SK-N-SH treated with all-trans-retinoic acid at 6 μM for 48 hours (cell line): ENCODE results near the gene HIF3A.

Experiments used
- ATAC-seq: fragments of 200-7000 bp; cut with Tn5 transposase; 3 replicates; pipeline ENCODE4 v1.9.1; 2020; ENCODE audit warnings: mild to moderate bottlenecking, moderate library complexity
- BACH2 ChIP-seq: fragments of 250-450 bp; sonication (Bioruptor Pico); IDR thresholded peaks from 2 replicates; pipeline ENCODE4 v1.9.0; 2021; ENCODE audit warnings: mild to moderate bottlenecking, borderline replicate concordance
- CSDC2 ChIP-seq: fragments of 250-450 bp; sonication (Bioruptor Pico); IDR thresholded peaks from 2 replicates; pipeline ENCODE4 v1.5.0; 2020; ENCODE audit warnings: mild to moderate bottlenecking, moderate library complexity
- CSRNP3 ChIP-seq: fragments of 250-450 bp; sonication (Bioruptor Pico); IDR thresholded peaks from 2 replicates; pipeline ENCODE4 v1.5.1; 2021; ENCODE audit warnings: mild to moderate bottlenecking, moderate library complexity
- ESRRG ChIP-seq: fragments of 250-450 bp; sonication (Bioruptor Pico); IDR thresholded peaks from 2 replicates; pipeline ENCODE4 v1.6.1; 2021; ENCODE audit warnings: mild to moderate bottlenecking
- ISL1 ChIP-seq: fragments of 250-450 bp; sonication (Bioruptor Pico); IDR thresholded peaks from 2 replicates; pipeline ENCODE4 v2.1.2; 2022; ENCODE audit warnings: mild to moderate bottlenecking, moderate library complexity
- OSR1 ChIP-seq: fragments of 250-450 bp; sonication (Bioruptor Pico); IDR thresholded peaks from 2 replicates; pipeline ENCODE4 v1.8.0; 2022; ENCODE audit warnings: moderate library complexity, mild to moderate bottlenecking, inconsistent platforms
- PATZ1 ChIP-seq: fragments of 250-450 bp; sonication (Bioruptor Pico); IDR thresholded peaks from 2 replicates; pipeline ENCODE4 v1.8.0; 2020; ENCODE audit warnings: mild to moderate bottlenecking, moderate library complexity, borderline replicate concordance
- PPARA ChIP-seq: fragments of 250-450 bp; sonication (Bioruptor Pico); IDR thresholded peaks from 2 replicates; pipeline ENCODE4 v1.5.0; 2020; ENCODE audit warnings: mild to moderate bottlenecking, borderline replicate concordance
- RARB ChIP-seq: fragments of 250-450 bp; sonication (Bioruptor Pico); IDR thresholded peaks from 2 replicates; pipeline ENCODE4 v1.8.0; 2021; ENCODE audit warnings: mild to moderate bottlenecking, moderate library complexity
- TCF4 ChIP-seq: fragments of 250-450 bp; sonication (Bioruptor Pico); IDR thresholded peaks from 2 replicates; pipeline ENCODE4 v1.8.0; 2021; ENCODE audit warnings: mild to moderate bottlenecking, moderate library complexity, borderline replicate concordance
- TOX ChIP-seq: fragments of 250-450 bp; sonication (Bioruptor Pico); IDR thresholded peaks from 2 replicates; pipeline ENCODE4 v1.8.0; 2021; ENCODE audit warnings: mild to moderate bottlenecking, moderate library complexity, borderline replicate concordance
- TSHZ2 ChIP-seq: fragments of 250-450 bp; sonication (Bioruptor Pico); IDR thresholded peaks from 2 replicates; pipeline ENCODE4 v1.5.0; 2020; ENCODE audit warnings: mild to moderate bottlenecking, moderate library complexity
- ZC3H10 ChIP-seq: fragments of 250-450 bp; sonication (Bioruptor Pico); IDR thresholded peaks from 2 replicates; pipeline ENCODE4 v1.5.1; 2021; ENCODE audit warnings: mild to moderate bottlenecking, moderate library complexity
- ZFP30 ChIP-seq: fragments of 450-650 bp; formaldehyde crosslinking; IDR thresholded peaks from 2 replicates; pipeline ENCODE4 v1.5.0; 2022; ENCODE audit warnings: mild to moderate bottlenecking, moderate library complexity
- ZNF565 ChIP-seq: fragments of 450-650 bp; formaldehyde crosslinking; conservative IDR thresholded peaks from 2 replicates; pipeline ENCODE4 v1.5.0; 2020; ENCODE audit warnings: low read depth, mild to moderate bottlenecking, moderate library complexity
- ZNF8 ChIP-seq: fragments of 450-650 bp; formaldehyde crosslinking; IDR thresholded peaks from 2 replicates; pipeline ENCODE4 v1.5.0; 2020; ENCODE audit warnings: mild to moderate bottlenecking, moderate library complexity
- TF ChIP-seq, protein P1 (sequence below): fragments of 250-450 bp; sonication (Bioruptor Pico); IDR thresholded peaks from 2 replicates; pipeline ENCODE4 v1.8.0; 2021; ENCODE audit warnings: low read depth, mild to moderate bottlenecking, moderate library complexity, borderline replicate concordance

The HIF3A gene

GRCh38 chr19:46297700-46298478, 1.0 kb downstream of the HIF3A start:
- no peak for TF ChIP-seq ZNF8
- no peak for TF ChIP-seq RARB
- 0 out of 2 replicates have a peak, but pooled peaks have one; percentile 39 for TF ChIP-seq PATZ1 (CRISPR knock-in tag)
- TF ChIP-seq PPARA: no peak
- TF ChIP-seq TOX (CRISPR knock-in tag): no peak
- TF ChIP-seq BACH2 (CRISPR knock-in tag): no peak
- no peak for TF ChIP-seq ESRRG (CRISPR knock-in tag)
- peak; percentile 10; the same call in 1 of the 3 replicates for ATAC-seq

DNA sequence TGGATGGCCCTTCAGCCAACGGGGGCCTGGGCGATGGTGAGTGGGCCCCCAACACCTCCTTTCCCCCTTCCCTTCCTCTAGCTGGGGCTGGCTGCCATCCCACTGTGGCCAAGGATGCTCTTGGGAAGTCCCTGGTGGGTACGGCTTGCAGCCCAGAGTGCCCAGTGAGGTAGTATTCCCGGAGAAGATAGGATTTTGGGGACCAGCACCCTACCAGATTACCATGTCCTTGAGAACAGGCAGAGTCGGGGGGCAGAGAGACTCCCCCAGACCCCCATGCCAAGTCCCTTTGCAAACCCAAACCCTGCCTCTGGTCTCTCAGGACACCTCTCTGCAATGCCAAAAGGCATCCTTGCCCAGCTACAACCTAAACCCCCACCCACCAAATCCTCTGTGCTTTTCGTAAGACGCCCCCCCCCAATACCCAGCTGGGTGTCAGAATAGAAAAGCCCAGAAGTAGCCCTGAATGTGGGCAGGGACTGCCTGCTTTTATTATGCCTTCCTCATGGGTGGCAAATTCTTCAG, 1.7 kb downstream of the HIF3A start:
- TF ChIP-seq TOX (CRISPR knock-in tag): no peak
- no peak for TF ChIP-seq ZNF565 (CRISPR knock-in tag)
- TF ChIP-seq, protein P1, sequence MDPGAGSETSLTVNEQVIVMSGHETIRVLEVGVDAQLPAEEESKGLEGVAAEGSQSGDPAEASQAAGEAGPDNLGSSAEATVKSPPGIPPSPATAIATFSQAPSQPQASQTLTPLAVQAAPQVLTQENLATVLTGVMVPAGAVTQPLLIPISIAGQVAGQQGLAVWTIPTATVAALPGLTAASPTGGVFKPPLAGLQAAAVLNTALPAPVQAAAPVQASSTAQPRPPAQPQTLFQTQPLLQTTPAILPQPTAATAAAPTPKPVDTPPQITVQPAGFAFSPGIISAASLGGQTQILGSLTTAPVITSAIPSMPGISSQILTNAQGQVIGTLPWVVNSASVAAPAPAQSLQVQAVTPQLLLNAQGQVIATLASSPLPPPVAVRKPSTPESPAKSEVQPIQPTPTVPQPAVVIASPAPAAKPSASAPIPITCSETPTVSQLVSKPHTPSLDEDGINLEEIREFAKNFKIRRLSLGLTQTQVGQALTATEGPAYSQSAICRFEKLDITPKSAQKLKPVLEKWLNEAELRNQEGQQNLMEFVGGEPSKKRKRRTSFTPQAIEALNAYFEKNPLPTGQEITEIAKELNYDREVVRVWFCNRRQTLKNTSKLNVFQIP (CRISPR knock-in tag): no peak
- no peak for TF ChIP-seq CSDC2
- no peak for TF ChIP-seq BACH2 (CRISPR knock-in tag)
- TF ChIP-seq TSHZ2 (CRISPR knock-in tag): no peak
- no peak for TF ChIP-seq RARB
- no peak for TF ChIP-seq OSR1 (CRISPR knock-in tag)
- no peak for TF ChIP-seq ZFP30 (CRISPR knock-in tag)
- no peak for TF ChIP-seq CSRNP3 (CRISPR knock-in tag)
- TF ChIP-seq ZC3H10 (CRISPR knock-in tag): no peak
- TF ChIP-seq, all 23 proteins: peak for 0
- peak; percentile 11; the same call in 2 of the 3 replicates for ATAC-seq

DNA sequence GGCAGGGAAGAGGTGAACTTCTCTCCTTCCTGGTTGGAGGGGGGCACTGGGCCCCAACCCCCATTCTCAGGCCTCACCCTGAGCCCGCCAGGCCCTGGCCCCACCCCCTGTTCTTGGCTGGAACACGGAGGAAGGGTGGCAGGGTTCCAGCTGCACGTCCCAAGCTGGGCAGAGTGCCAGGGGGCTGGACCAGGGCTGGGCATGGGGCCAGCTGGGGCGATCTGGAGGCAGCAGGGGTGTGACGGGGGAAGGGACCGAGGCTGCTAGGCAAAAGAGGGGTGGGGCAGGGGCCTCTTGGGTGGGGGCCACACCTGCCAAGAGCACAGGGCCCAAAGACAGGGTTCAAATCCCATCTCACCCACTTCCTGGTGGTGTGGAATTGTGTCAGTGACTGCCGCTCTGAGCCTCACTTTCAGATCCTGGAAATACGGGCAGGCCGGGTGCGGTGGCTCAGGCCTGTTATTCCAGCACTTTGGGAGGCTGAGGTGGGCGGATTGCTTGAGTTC, 2.2 kb downstream of the HIF3A start:
- TF ChIP-seq ISL1 (CRISPR knock-in tag): no peak
- TF ChIP-seq PATZ1 (CRISPR knock-in tag): 0 out of 2 replicates have a peak, but pooled peaks have one; percentile 71
- no peak for TF ChIP-seq TCF4 (CRISPR knock-in tag)
- TF ChIP-seq TSHZ2 (CRISPR knock-in tag): peak; percentile 60; the same call in 1 of the 2 replicates
- no peak for TF ChIP-seq ZNF565 (CRISPR knock-in tag)
- no peak for TF ChIP-seq TOX (CRISPR knock-in tag)
- no peak for TF ChIP-seq ZNF8
- peak; percentile 60 for ATAC-seq
